Common myeloid progenitor, CD34-positive (primary cell): ENCODE measurements around the gene TMEM108. TPM values are rescaled to one million over a fixed set of nuclear protein-coding genes. Genes with fewer than 3 reads are reported as not detected.
"Not testable (repeated sequence)": the region's sequence is repeated elsewhere in the genome, so short reads cannot be mapped to it uniquely, and the experiment has no call there.

Source experiments
- CTCF ChIA-PET: fragments of 350-600 bp; sonication (Branson Sonifier 250); formaldehyde crosslinking; loops from one replicate; lab custom pipeline; 2021; ENCODE audit warnings: antibody characterized with exemption; lab: Charles Lee
- POLR2A ChIA-PET: fragments of 350-600 bp; sonication (Branson Sonifier 250); formaldehyde crosslinking; loops from one replicate; lab custom pipeline; 2021; ENCODE audit warnings: antibody characterized with exemption; lab: Charles Lee
- DNase-seq, 3 donors: peaks; one replicate each; pipeline versions ENCODE4 v3.0.0 to v3.0.0-alpha.2; 2013
- H3K27ac ChIP-seq, 2 experiments: 1 replicate in 1 of 2; 2 replicates in 1 of 2; pipeline ENCODE4 v1.7.0; 2013; ENCODE audit warnings: inconsistent platforms in 2 of 2, low read length in 2 of 2, mild to moderate bottlenecking in 2 of 2, low read depth in 1 of 2, moderate library complexity in 1 of 2; ENCODE audit not compliant: severe bottlenecking in 2 of 2, insufficient read depth in 1 of 2, poor library complexity in 1 of 2
- H3K27me3 ChIP-seq, 5 experiments: replicated peaks in 2 of 5; 1 replicate in 3 of 5; 2 replicates in 2 of 5; pipeline versions ENCODE4 v1.6.1 to v1.7.0; 2013; ENCODE audit warnings: low read length in 4 of 5, mild to moderate bottlenecking in 2 of 5, moderate library complexity in 2 of 5, inconsistent platforms in 1 of 5; ENCODE audit not compliant: insufficient read depth in 5 of 5, control insufficient read depth in 4 of 5
- H3K36me3 ChIP-seq, 4 experiments: 1 replicate in 2 of 4; 2 replicates in 2 of 4; pipeline versions ENCODE4 v1.6.1 to v1.7.0; 2013; ENCODE audit warnings: low read length in 3 of 4, control low read depth in 1 of 4, mild to moderate bottlenecking in 1 of 4; ENCODE audit not compliant: control insufficient read depth in 4 of 4, insufficient read depth in 4 of 4
- H3K4me1 ChIP-seq, 4 experiments: 1 replicate in 3 of 4; 2 replicates in 1 of 4; pipeline versions ENCODE4 v1.6.1 to v1.7.1; 2013; ENCODE audit warnings: low read length in 3 of 4, mild to moderate bottlenecking in 3 of 4, control low read depth in 1 of 4, inconsistent platforms in 1 of 4, moderate library complexity in 1 of 4; ENCODE audit not compliant: control insufficient read depth in 4 of 4, insufficient read depth in 4 of 4; ENCODE audit errors: control extremely low read depth in 1 of 4
- H3K4me3 ChIP-seq, 7 experiments: 1 replicate in 4 of 7; 2 replicates in 3 of 7; pipeline versions ENCODE4 v1.5.1 to v1.7.0; 2013; ENCODE audit warnings: mild to moderate bottlenecking in 7 of 7, low read length in 6 of 7, moderate library complexity in 6 of 7, inconsistent platforms in 2 of 7, low read depth in 2 of 7, control low read depth in 1 of 7; ENCODE audit not compliant: insufficient read depth in 4 of 7, control insufficient read depth in 1 of 7; ENCODE audit errors: extremely low read depth in 1 of 7
- H3K9me3 ChIP-seq, 5 experiments: 1 replicate in 4 of 5; 2 replicates in 1 of 5; pipeline versions ENCODE4 v1.6.1 to v1.7.1; 2013; ENCODE audit warnings: low read length in 4 of 5, mild to moderate bottlenecking in 2 of 5, inconsistent platforms in 1 of 5, low read depth in 1 of 5, moderate library complexity in 1 of 5; ENCODE audit not compliant: control insufficient read depth in 4 of 5, insufficient read depth in 2 of 5; ENCODE audit errors: control extremely low read depth in 1 of 5
- WGBS: methylation state at CpG from one replicate; pipeline ENCODE4 v1.1.5; 2013; ENCODE audit not compliant: insufficient coverage; 5-methylcytosine and 5-hydroxymethylcytosine counted together
- polyA plus RNA-seq: library from polyadenylated mRNA; unstranded; fragments of 120-200 nt; gene quantifications from one replicate; pipeline ENCODE4 v1.2.1, GENCODE V29; 2013

The TMEM108 gene
- polyA plus RNA-seq = 0.32 TPM

- H3K36me3 ChIP-seq = no peaks in the 10 kb centered on the region
- peaks cover 0 to 16% (median 12%) of the 10 kb centered on the region in 4 experiments for H3K4me1 ChIP-seq
- under 1% methylated on average over 51 of the region's 57 CpGs for WGBS
- ChIA-PET CTCF (interaction anchor here (1.2 to 1.9 kb wide), 2 partner anchors 339 to 345 kb away, joined by 4 to 5 read pairs; no protein-coding TSS in a partner anchor), POLR2A (interaction anchor here (0.6 kb wide), 1 partner anchor 60 kb away, joined by 3 read pairs; no protein-coding TSS in a partner anchor)
- no peak within 1 kb of the TSS for H3K27ac ChIP-seq
- peaks cover 11 to 74% (median 33%) of the 10 kb centered on the region in 5 experiments for H3K27me3 ChIP-seq
- peak; percentile 66 to 74 (median 72) for DNase-seq
- peak within 1 kb of the TSS; percentile 27 to 75 (median 60) for H3K4me3 ChIP-seq
- H3K9me3 ChIP-seq = no peaks in the 10 kb centered on the region
Observed at GRCh38 chr3:133038089-133038730, at the start of gene TMEM108. Gene TMEM108 (plus strand): TSS chr3:133038391.

- no peak overlapping the region for H3K27ac ChIP-seq
- no peak overlapping the region for H3K4me3 ChIP-seq
- H3K27me3 ChIP-seq = no peaks in the 10 kb centered on the region
- ChIA-PET POLR2A (no interaction called here), CTCF (interaction anchor here (1.4 kb wide), 1 partner anchor 10 kb away, joined by 3 read pairs; no protein-coding TSS in a partner anchor)
- no peaks in the 10 kb centered on the region for H3K4me1 ChIP-seq
- no CpG with 5 or more reads among the region's 1 CpG for WGBS
- no peaks in the 10 kb centered on the region for H3K36me3 ChIP-seq
- no peak for DNase-seq
- peaks cover 0 to 2% (median 0%) of the 10 kb centered on the region in 5 experiments for H3K9me3 ChIP-seq
Observed at GRCh38 chr3:132995971-132996370, 42.2 kb upstream of the TMEM108 start.

DNA sequence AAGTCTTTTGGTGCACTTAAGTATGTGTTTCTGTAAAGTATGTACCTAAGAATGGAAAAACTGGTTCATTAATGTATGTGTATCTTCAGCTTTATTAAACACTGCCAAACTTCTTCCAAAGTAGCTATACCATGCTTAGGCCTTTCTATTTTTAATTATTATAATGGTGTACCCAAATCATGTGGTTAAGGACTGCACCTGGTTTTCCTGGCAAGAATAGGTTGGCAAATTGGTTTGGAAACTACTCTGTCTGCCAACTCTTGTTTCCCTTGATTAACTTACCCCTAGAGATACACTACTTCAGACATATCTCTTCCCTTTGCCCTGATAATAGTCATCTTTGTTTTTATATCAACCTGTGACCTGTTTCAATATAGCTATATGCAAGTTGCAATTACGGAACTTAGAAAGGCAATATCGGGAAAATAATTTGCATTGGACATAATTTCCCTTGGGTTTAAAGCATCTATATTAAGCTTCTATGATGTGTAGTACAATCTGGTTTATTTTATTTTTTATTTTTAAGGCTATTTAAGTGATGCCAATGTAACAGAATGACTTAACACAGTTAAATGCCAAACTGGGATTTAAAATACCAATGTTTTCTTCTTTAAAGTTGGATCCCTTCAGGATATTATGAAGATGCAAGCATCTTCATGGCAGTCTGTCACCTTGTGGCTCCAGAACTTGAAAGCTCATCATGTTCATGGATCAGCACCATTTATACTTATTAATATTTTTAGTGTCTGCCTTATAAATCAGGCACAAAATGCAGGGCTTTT, 40.6 kb upstream of the TMEM108 start:
- H3K27ac ChIP-seq = no peak overlapping the region
- ChIA-PET POLR2A (interaction anchor here (0.7 kb wide), 1 partner anchor 1265 kb away, joined by 3 read pairs; no protein-coding TSS in a partner anchor), CTCF (interaction anchor here (1.4 kb wide), 1 partner anchor 12 kb away, joined by 3 read pairs; no protein-coding TSS in a partner anchor)
- H3K36me3 ChIP-seq = no peaks in the 10 kb centered on the region
- no CpG with 5 or more reads among the region's 2 CpGs for WGBS
- no peaks in the 10 kb centered on the region for H3K4me1 ChIP-seq
- no peaks in the 10 kb centered on the region for H3K27me3 ChIP-seq
- DNase-seq = no peak
- H3K9me3 ChIP-seq = peaks cover 0 to 2% (median 0%) of the 10 kb centered on the region in 5 experiments
- H3K4me3 ChIP-seq = no peak overlapping the region

DNA sequence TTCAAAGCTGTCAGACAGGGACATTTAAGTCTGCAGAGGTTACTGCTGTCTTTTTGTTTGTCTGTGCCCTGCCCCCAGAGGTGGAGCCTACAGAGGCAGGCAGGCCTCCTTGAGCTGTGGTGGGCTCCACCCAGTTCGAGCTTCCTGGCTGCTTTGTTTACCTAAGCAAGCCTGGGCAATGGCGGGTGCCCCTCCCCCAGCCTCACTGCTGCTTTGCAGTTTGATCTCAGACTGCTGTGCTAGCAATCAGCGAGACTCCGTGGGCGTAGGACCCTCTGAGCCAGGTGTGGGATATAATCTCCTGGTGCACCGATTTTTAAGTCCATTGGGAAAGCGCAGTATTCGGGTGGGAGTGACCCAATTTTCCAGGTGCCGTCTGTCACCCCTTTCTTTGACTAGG, 33.2 kb upstream of the TMEM108 start:
- H3K9me3 ChIP-seq, DNase-seq, POLR2A ChIA-PET, H3K27ac ChIP-seq, H3K36me3 ChIP-seq, H3K4me1 ChIP-seq, H3K27me3 ChIP-seq, H3K4me3 ChIP-seq, CTCF ChIA-PET: not testable (repeated sequence)
- WGBS = 96% methylated on average over 8 of the region's 9 CpGs

DNA sequence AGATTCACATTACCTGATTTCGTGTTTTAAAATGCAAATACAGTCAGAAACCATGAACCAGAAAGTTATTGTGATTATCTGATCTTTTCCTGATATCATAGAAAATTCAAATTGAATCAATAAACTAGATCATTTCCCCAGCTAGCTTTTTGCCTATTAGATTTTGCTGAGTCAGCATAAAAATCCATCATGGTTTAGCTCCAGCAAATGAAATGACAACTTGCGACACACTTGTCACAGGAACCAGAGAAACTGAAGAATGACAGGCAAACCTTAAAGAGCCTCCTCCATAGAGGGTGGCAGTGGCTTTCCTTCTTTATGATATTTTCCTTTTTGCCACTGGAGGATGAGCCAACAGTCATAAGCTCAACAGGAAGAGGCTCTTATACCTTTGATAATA, 30.6 kb upstream of the TMEM108 start:
- DNase-seq = peak in 2 of 3 donors; percentile 4 to 19
- Histone ChIP-seq H3K27me3 (no peaks in the 10 kb centered on the region), H3K36me3 (no peaks in the 10 kb centered on the region), H3K4me1 (no peaks in the 10 kb centered on the region), H3K4me3 (no peak overlapping the region), H3K9me3 (peaks cover 0 to 8% (median 4%) of the 10 kb centered on the region in 5 experiments), H3K27ac (no peak overlapping the region)
- 69% methylated on average over 1 of the region's 2 CpGs for WGBS
- CTCF ChIA-PET = interaction anchor here (1.0 kb wide), 1 partner anchor 34 kb away, joined by 3 read pairs; no protein-coding TSS in a partner anchor
- POLR2A ChIA-PET = no interaction called here

DNA sequence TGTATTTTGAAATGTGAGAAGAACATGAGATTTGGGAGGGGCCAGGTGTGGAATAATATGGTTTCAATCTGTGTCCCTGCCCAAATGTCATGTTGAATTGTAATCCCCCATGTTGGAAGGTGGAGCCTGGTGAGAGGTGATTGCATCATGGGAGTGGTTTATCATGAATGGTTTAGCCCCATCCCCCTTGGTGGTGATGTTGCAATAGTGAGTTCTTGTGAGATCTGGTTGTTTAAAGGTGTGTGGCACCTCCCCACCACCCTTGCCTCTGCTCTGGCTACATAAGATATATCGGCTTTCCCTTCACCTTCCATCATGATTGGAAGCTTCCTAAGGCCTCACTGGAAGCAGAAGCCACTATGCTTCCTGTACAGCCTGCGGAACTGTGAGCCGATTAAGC, 23.9 kb upstream of the TMEM108 start:
- Histone ChIP-seq H3K9me3 (peaks cover 0 to 9% (median 4%) of the 10 kb centered on the region in 5 experiments), H3K4me1 (peaks cover 0 to 4% (median 0%) of the 10 kb centered on the region in 4 experiments), H3K27ac (no peak overlapping the region), H3K36me3 (no peaks in the 10 kb centered on the region), H3K27me3 (no peaks in the 10 kb centered on the region), H3K4me3 (no peak overlapping the region)
- DNase-seq = no peak
- ChIA-PET CTCF (no interaction called here), POLR2A (no interaction called here)
- 100% methylated on average over 1 of the region's 3 CpGs for WGBS
